DMS153 treated with DMSO at 0.1 percent for 48 hours (cell line): ENCODE results near the gene WWOX.

Experiments
- DNase-seq: peaks from one replicate; lab custom pipeline; 2025; ENCODE audit not compliant: unreplicated experiment; lab: John Stamatoyannopoulos, UW

The WWOX gene

DNA sequence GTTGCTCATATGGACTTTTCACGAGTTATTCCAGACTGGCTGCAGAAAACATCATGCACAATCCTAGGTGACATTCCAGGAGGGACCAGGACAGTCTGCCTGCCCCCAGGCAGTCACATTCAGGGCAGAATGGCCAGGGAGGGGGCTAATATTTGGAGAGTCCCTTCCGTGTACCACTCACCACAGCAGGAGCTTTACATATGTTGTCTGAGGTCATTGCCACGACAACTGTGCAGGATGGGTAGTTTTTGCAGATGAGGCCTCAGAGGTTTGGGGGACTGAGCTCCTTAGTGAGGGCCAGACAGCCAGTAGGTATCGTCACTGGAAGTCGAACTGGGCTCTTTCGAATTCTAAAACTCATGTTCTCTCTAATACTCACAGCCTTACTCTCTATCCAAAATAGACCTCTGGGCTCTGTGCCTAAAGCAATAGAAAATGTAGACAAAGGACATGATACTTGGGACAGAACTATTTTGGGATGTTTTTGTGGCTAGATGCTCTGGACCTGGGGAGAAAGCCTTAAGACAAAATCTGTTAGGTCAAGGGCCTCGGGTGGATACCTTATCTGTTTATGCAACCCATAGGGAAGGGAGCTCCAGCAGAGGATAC lies 1162.6 kb downstream of the WWOX start:
- DNase-seq = no peak
